Measurements from ENCODE around the gene NSRP1. TPM values are rescaled to one million over a fixed set of nuclear protein-coding genes. Genes with fewer than 3 reads are reported as not detected.

Gene NSRP1
- total and polyA plus RNA-seq, 10 of the 15 experiments (the other 5 are each of a cell fraction or from before 2014, with no cell fraction given) = 12.5 to 69.7 (median 37.8) TPM

- H3K4me2 ChIP-seq (ENCODE audit: control insufficient read depth, insufficient read depth) = peak overlapping the region; percentile 21; the same call in 1 of the 2 replicates
- H3K27me3 ChIP-seq (replicated peaks in 1 of 2; ENCODE audit: control insufficient read depth in 2 of 2, insufficient read depth in 2 of 2, low read length in 1 of 2) = no peaks in the 10 kb centered on the region
- ChIA-PET SMC1A (ENCODE audit: uncharacterized antibody, unreplicated experiment) (interaction anchor here (0.7 to 3.9 kb wide), 8 partner anchors 10 to 163 kb away, joined by 3 to 15 read pairs (median 5); partner anchors contain the start of gene SLC6A4), RAD21 (ENCODE audit: unreplicated experiment) (interaction anchor here (0.7 to 1.4 kb wide), 2 partner anchors 60 kb away, joined by 3 to 4 read pairs; no protein-coding TSS in a partner anchor), CTCF (interaction anchor here (1.0 to 2.3 kb wide), 3 partner anchors 49 to 243 kb away, joined by 3 to 13 read pairs (median 5); no protein-coding TSS in a partner anchor), POLR2A (no interaction called here)
- H3K9me3 ChIP-seq (replicated peaks; ENCODE audit: control insufficient read depth, insufficient read depth, low read length) = no peaks in the 10 kb centered on the region
- intact Hi-C loops (cut with micrococcal nuclease; ENCODE audit: unreplicated experiment) = loop anchor here (2.0 to 10.0 kb wide), 4 partner anchors 39 to 431 kb away; partner anchors contain the start of gene SLC6A4
- no peaks in the 10 kb centered on the region; the same call in 1 of the 2 replicates for H4K20me1 ChIP-seq (ENCODE audit: control insufficient read depth, insufficient read depth)
- no peak overlapping the region for H3K9ac ChIP-seq (ENCODE audit: control insufficient read depth, insufficient read depth, low read length)
- H3K4me1 ChIP-seq (ENCODE audit: control insufficient read depth, insufficient read depth, low read length) = peaks cover 33% of the 10 kb centered on the region
- DNase-seq (ENCODE audit: low read depth, low spot score) (peak; percentile 68), ATAC-seq (peak; percentile 98), FAIRE-seq (peak; percentile 85)
- BruUV-seq (replicated peaks) = no TSS peak
- H3K36me3 ChIP-seq (ENCODE audit: control insufficient read depth in 2 of 2, insufficient read depth in 2 of 2, low read length in 1 of 2) = peaks cover 0 to 13% of the 10 kb centered on the region in 2 experiments; a peak in 2 of 4 replicates
- 5% methylated on average over 2 of the region's 2 CpGs for WGBS (ENCODE audit: insufficient coverage, insufficient replicate concordance, low lambda C conversion rate, missing lambda C conversion rate)
- in situ Hi-C loops (cut with MboI) = no loop called here
- H2AFZ ChIP-seq (ENCODE audit: control insufficient read depth, low read depth, low read length) = no peak overlapping the region
- H3K4me3 ChIP-seq = no peak overlapping the region
- peak overlapping the region; percentile 33; the same call in 1 of the 2 replicates for H3K27ac ChIP-seq (ENCODE audit: control insufficient read depth, insufficient read depth)
- peaks cover 3% of the 10 kb centered on the region for H3K79me2 ChIP-seq (ENCODE audit: control insufficient read depth, insufficient read depth, low read length)
- peak; percentile 74; the same call in 1 of the 2 replicates for TF ChIP-seq NFIC (IDR thresholded peaks at IDR 0.05; ENCODE audit: low read depth, low read length)
- TF ChIP-seq MTA2 (IDR thresholded peaks at IDR 0.05; ENCODE audit: low read depth) = peak; percentile 94
- peak; percentile 39; the same call in 1 of the 2 replicates for TF ChIP-seq NBN (IDR thresholded peaks at IDR 0.05)
- 0 out of 2 replicates have a peak, but pooled peaks have one; percentile 16 for TF ChIP-seq MEF2A (IDR thresholded peaks at IDR 0.05; ENCODE audit: insufficient read depth, low read depth, low read length)
- TF ChIP-seq BCL11A (IDR thresholded peaks at IDR 0.05; ENCODE audit: low read depth, low read length) = peak; percentile 82; the same call in 1 of the 2 replicates
- TF ChIP-seq SIN3A (IDR thresholded peaks at IDR 0.05; ENCODE audit: low read depth, low read length) = no peak
- no peak for TF ChIP-seq IRF3 (IDR thresholded peaks at IDR 0.05)
- TF ChIP-seq JUNB (IDR thresholded peaks at IDR 0.05) = peak; percentile 75
- TF ChIP-seq IRF5 (IDR thresholded peaks at IDR 0.05; ENCODE audit: borderline replicate concordance) = no peak
- peak; percentile 79 for TF ChIP-seq SKIL (IDR thresholded peaks at IDR 0.05; ENCODE audit: low read depth, poor library complexity, severe bottlenecking)
- peak; percentile 87 for TF ChIP-seq MEF2B (IDR thresholded peaks at IDR 0.05; ENCODE audit: partially characterized antibody, poor library complexity, severe bottlenecking)
- no peak for TF ChIP-seq E2F4 (IDR thresholded peaks at IDR 0.05; ENCODE audit: low read depth, low read length)
- TF ChIP-seq CREM (IDR thresholded peaks at IDR 0.05; ENCODE audit: low read depth) = peak; percentile 35; the same call in 1 of the 2 replicates
- peak; percentile 44; the same call in 1 of the 2 replicates for TF ChIP-seq ATF2 (IDR thresholded peaks at IDR 0.05; ENCODE audit: low read length)
- peak; percentile 89; the same call in 1 of the 2 replicates for TF ChIP-seq BACH1 (IDR thresholded peaks at IDR 0.05; ENCODE audit: borderline replicate concordance)
Measured at GRCh38 chr17:30173649-30174048, 57.0 kb downstream of the NSRP1 start.
